CD14-positive monocyte (primary cell): ENCODE measurements around the gene ZFP1. TPM values are rescaled to one million over a fixed set of nuclear protein-coding genes. Genes with fewer than 3 reads are reported as not detected.

Experiments used
- DNase-seq, 3 donors: peaks; one replicate each; pipeline ENCODE4 v3.0.0-alpha.2; 2011 to 2022
- H2AFZ ChIP-seq: 2 replicates; pipeline ENCODE4 v1.6.0; 2012; ENCODE audit warnings: mild to moderate bottlenecking, low read depth, low read length, inconsistent platforms; ENCODE audit not compliant: insufficient read depth, poor library complexity, severe bottlenecking
- H3K27ac ChIP-seq, 2 donors: 1 replicate in 1 of 2; 2 replicates in 1 of 2; pipeline ENCODE4 v1.5.1; 2012 to 2013; ENCODE audit warnings: low read length in 2 of 2, control low read depth in 1 of 2, inconsistent platforms in 1 of 2, low read depth in 1 of 2, mild to moderate bottlenecking in 1 of 2
- H3K27me3 ChIP-seq, 2 donors: one replicate each; pipeline versions ENCODE4 v1.6.0 to v1.6.1; 2011 to 2013; ENCODE audit warnings: low read length in 2 of 2; ENCODE audit not compliant: control insufficient read depth in 2 of 2, insufficient read depth in 2 of 2
- H3K36me3 ChIP-seq, 2 donors: replicated peaks in 1 of 2; 1 replicate in 1 of 2; 2 replicates in 1 of 2; pipeline versions ENCODE4 v1.5.1 to v1.6.1; 2012 to 2013; ENCODE audit warnings: low read length in 2 of 2, control low read depth in 1 of 2, inconsistent platforms in 1 of 2, mild to moderate bottlenecking in 1 of 2; ENCODE audit not compliant: insufficient read depth in 2 of 2, control insufficient read depth in 1 of 2
- H3K4me1 ChIP-seq, 2 donors: 1 replicate in 1 of 2; 2 replicates in 1 of 2; pipeline versions ENCODE4 v1.5.1 to v1.6.1; 2012 to 2013; ENCODE audit warnings: low read length in 2 of 2, control low read depth in 1 of 2, inconsistent platforms in 1 of 2, mild to moderate bottlenecking in 1 of 2, moderate library complexity in 1 of 2; ENCODE audit not compliant: insufficient read depth in 2 of 2, control insufficient read depth in 1 of 2
- H3K4me2 ChIP-seq: replicated peaks from 2 replicates; pipeline ENCODE3; 2012; ENCODE audit warnings: low read length, moderate library complexity, mild to moderate bottlenecking; ENCODE audit not compliant: poor library complexity, severe bottlenecking; ENCODE audit errors: extremely low read depth
- H3K4me3 ChIP-seq, 3 experiments: fragments of 200-600 bp in 1 of 3; sonication (generic) in 1 of 3; replicated peaks in 1 of 3; 1 replicate in 2 of 3; 2 replicates in 1 of 3; pipeline ENCODE4 v1.5.1; 2011 to 2013; ENCODE audit warnings: low read length in 3 of 3, mild to moderate bottlenecking in 3 of 3, control low read depth in 2 of 3, low read depth in 2 of 3, inconsistent platforms in 1 of 3, moderate library complexity in 1 of 3
- H3K79me2 ChIP-seq: 2 replicates; pipeline ENCODE4 v1.6.0; 2012; ENCODE audit warnings: mild to moderate bottlenecking, control low read depth, inconsistent platforms, low read length, moderate library complexity; ENCODE audit not compliant: insufficient read depth
- H3K9ac ChIP-seq: 2 replicates; pipeline ENCODE4 v1.6.0; 2017; ENCODE audit warnings: low read length, mild to moderate bottlenecking; ENCODE audit not compliant: insufficient read depth, poor library complexity, severe bottlenecking
- H3K9me3 ChIP-seq, 2 donors: replicated peaks in 1 of 2; 1 replicate in 1 of 2; 2 replicates in 1 of 2; pipeline versions ENCODE4 v1.5.1 to v1.6.1; 2012 to 2013; ENCODE audit warnings: low read length in 2 of 2, control low read depth in 1 of 2; ENCODE audit not compliant: control insufficient read depth in 1 of 2, insufficient read depth in 1 of 2
- H4K20me1 ChIP-seq: 2 replicates; pipeline ENCODE4 v1.6.0; 2012; ENCODE audit warnings: mild to moderate bottlenecking, low read length, control low read depth, moderate library complexity; ENCODE audit not compliant: insufficient read depth
- H3K27ac Mint-ChIP-seq, 7 donors: one replicate each; pipeline ENCODE4 v1.8.0; 2020; ENCODE audit warnings: mild to moderate bottlenecking in 7 of 7, mixed read lengths in 7 of 7, moderate library complexity in 6 of 7, inconsistent platforms in 2 of 7
- H3K27me3 Mint-ChIP-seq, 3 donors: one replicate each; pipeline ENCODE4 v1.8.0; 2021 to 2022; ENCODE audit warnings: low read depth in 3 of 3, mild to moderate bottlenecking in 3 of 3, mixed read lengths in 3 of 3, moderate library complexity in 3 of 3, inconsistent platforms in 1 of 3
- H3K36me3 Mint-ChIP-seq, 2 donors: one replicate each; pipeline ENCODE4 v1.8.0; 2020; ENCODE audit warnings: mixed read lengths in 2 of 2, inconsistent platforms in 1 of 2, mild to moderate bottlenecking in 1 of 2
- H3K4me1 Mint-ChIP-seq: one replicate; pipeline ENCODE4 v1.8.0; 2020; ENCODE audit warnings: mild to moderate bottlenecking, mixed read lengths
- H3K4me3 Mint-ChIP-seq, 2 donors: one replicate each; pipeline ENCODE4 v1.8.0; 2020; ENCODE audit warnings: mild to moderate bottlenecking in 2 of 2, mixed read lengths in 2 of 2, moderate library complexity in 1 of 2
- H3K9me3 Mint-ChIP-seq, 7 donors: one replicate each; pipeline ENCODE4 v1.8.0; 2020 to 2022; ENCODE audit warnings: mixed read lengths in 7 of 7, mild to moderate bottlenecking in 6 of 7, moderate library complexity in 6 of 7, inconsistent platforms in 2 of 7
- CTCF ChIP-seq: fragments of 200-600 bp; IDR thresholded peaks from one replicate; pipeline ENCODE4 v1.8.0; 2022; ENCODE audit warnings: antibody characterized with exemption, mild to moderate bottlenecking
- WGBS: methylation state at CpG from one replicate; pipeline ENCODE4 v1.1.5; 2013; ENCODE audit warnings: missing lambda C conversion rate; ENCODE audit not compliant: insufficient coverage; 5-methylcytosine and 5-hydroxymethylcytosine counted together
- intact Hi-C, 2 donors: fragments of 100-400 bp; cut with micrococcal nuclease; formaldehyde crosslinking; loops; one replicate each; pipeline versions ENCODE4 v1.15.0 to v1.15.1; 2023
- polyA plus RNA-seq, 3 donors: library from polyadenylated mRNA; depleted of rRNA in 1 of 3; unstranded in 2 of 3; stranded (reverse) in 1 of 3; fragments of 300-500 nt in 2 of 3; fragments of >200 nt in 1 of 3; fragmentation: Illumina TruSeq in 2 of 3; gene quantifications; 1 replicate in 2 of 3; 2 replicates in 1 of 3; pipeline ENCODE4 v1.2.3, GENCODE V29; 2012 to 2021

The ZFP1 gene
- polyA plus RNA-seq, 3 donors = 1.8 to 4.0 (median 3.4) TPM

DNA sequence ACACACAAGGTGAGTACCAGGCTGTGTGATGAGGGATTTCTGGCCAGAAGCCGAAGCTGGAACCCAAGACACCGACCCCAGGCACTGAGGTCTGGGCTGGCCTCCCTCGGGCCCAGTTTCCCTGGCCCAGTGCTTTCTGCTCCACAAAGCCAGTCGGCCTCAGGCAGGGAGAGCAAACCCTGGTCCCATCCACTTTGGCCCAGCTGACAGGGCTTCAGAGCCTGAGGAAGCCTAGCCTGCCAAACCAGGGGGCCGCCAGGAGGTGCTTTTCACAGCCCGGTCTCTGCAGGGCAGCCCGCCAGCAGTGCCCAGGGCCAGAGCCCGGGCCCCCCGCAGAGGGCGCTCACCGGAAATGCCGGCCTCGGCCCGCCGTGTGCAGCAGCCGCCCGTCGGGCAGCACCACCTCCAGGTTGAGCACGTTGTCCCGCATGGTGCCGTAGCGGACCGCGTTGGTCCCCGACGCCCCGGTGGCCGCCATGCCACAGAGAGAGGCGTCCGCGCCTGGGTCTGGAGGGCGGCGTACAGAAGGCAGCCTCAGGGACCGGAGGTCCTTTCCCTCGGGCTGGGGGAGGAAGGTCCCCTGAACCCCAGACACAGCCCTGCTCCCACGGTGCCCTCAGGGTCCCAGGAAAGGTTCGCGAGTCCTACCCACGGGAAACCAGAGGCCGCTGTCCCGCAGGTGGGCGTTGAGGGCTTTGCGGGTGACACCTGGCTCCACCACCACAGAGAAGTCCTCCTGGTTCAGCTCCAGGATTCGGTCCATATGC lies 34.0 kb upstream of the ZFP1 start:
- H4K20me1 ChIP-seq = no peaks in the 10 kb centered on the region
- peaks cover 0 to 11% (median 3%) of the 10 kb centered on the region in 7 donors for H3K9me3 Mint-ChIP-seq
- H3K27ac ChIP-seq = no peak overlapping the region
- H2AFZ ChIP-seq = no peak overlapping the region
- peaks cover 49% of the 10 kb centered on the region for H3K4me1 Mint-ChIP-seq
- no peak overlapping the region for H3K4me3 Mint-ChIP-seq
- H3K4me1 ChIP-seq = peaks cover 46 to 52% of the 10 kb centered on the region in 2 donors
- intact Hi-C loops = loop anchor here (5.0 kb wide), 2 partner anchors 52 to 117 kb away; partner anchors contain the start of gene ZNRF1 (in 1 of the 2)
- no peaks in the 10 kb centered on the region for H3K79me2 ChIP-seq
- H3K36me3 Mint-ChIP-seq = peaks cover 8 to 11% of the 10 kb centered on the region in 2 donors
- WGBS = 96% methylated on average over 42 of the region's 44 CpGs
- no peaks in the 10 kb centered on the region for H3K9me3 ChIP-seq
- H3K4me3 ChIP-seq = no peak overlapping the region
- no peak for DNase-seq
- no peak overlapping the region for H3K27ac Mint-ChIP-seq
- no peak overlapping the region for H3K9ac ChIP-seq
- no peak for TF ChIP-seq CTCF
- H3K27me3 ChIP-seq = peaks cover 0 to 23% of the 10 kb centered on the region in 2 donors
- H3K4me2 ChIP-seq = no peak overlapping the region
- peaks cover 22 to 32% (median 30%) of the 10 kb centered on the region in 3 donors for H3K27me3 Mint-ChIP-seq
- H3K36me3 ChIP-seq = no peaks in the 10 kb centered on the region

DNA sequence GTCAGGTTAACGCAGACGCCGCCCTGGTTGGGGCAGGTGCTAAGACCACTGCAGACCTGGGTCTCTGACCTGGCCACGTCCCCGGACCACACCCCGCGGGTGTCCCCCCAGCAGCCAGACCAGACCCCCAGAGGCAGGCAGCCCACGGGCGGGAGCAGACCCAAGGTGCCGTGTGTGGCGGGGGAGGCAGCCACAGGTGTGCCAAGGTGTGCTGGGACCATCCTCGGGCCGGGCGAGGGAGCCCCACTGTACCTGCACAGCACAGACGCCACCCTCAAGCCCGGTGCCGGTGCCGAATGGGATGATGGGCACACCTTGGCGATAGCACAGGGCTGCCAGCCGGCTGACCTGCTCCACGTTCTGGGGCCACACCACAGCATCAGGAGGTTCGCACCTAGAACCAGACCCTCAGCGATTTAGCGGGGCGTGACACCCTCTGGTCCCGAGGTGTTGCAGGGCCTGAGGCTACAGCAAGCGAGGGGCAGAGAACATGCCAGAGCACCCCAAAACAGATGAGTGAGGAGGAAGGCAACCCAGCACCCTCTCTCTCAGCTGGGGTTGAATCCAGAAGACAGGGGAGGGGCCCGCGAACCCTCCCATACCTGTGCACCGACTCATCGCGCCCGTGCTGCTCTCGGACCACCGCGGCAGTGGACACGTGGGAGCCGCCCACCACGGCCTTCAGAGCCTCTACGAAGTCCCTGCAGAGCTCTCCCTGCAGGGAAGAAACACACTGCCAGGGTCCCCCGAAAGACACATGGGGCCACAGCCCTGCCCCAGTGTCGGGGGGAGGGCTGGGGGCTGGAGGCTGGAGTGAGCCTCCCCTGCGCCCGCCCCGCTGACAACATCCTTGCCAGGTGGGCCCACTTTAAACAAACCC lies 33.1 kb upstream of the ZFP1 start:
- TF ChIP-seq CTCF = no peak
- Mint-ChIP-seq H3K27me3 (peaks cover 21 to 32% (median 30%) of the 10 kb centered on the region in 3 donors), H3K4me3 (no peak overlapping the region), H3K36me3 (peaks cover 8% of the 10 kb centered on the region in 2 donors), H3K27ac (peak overlapping the region in 1 of 7 donors; percentile 62), H3K9me3 (peaks cover 0 to 12% (median 4%) of the 10 kb centered on the region in 7 donors), H3K4me1 (peaks cover 40% of the 10 kb centered on the region)
- no peak overlapping the region for H3K4me3 ChIP-seq
- 97% methylated on average over 42 of the region's 45 CpGs for WGBS
- H3K36me3 ChIP-seq = no peaks in the 10 kb centered on the region
- H3K27ac ChIP-seq = no peak overlapping the region
- H3K27me3 ChIP-seq = peaks cover 0 to 23% of the 10 kb centered on the region in 2 donors
- H3K79me2 ChIP-seq = no peaks in the 10 kb centered on the region
- no peak for DNase-seq
- H3K4me1 ChIP-seq = peaks cover 38 to 43% of the 10 kb centered on the region in 2 donors
- peak overlapping the region; percentile 1 for H3K9ac ChIP-seq
- no peaks in the 10 kb centered on the region for H3K9me3 ChIP-seq
- H2AFZ ChIP-seq = peak overlapping the region; percentile 69
- intact Hi-C loops = loop anchor here (5.0 kb wide), 2 partner anchors 53 to 118 kb away; partner anchors contain the start of gene ZNRF1 (in 1 of the 2)
- H3K4me2 ChIP-seq = peak overlapping the region; percentile 43
- H4K20me1 ChIP-seq = no peaks in the 10 kb centered on the region
